ENCODE data around the gene NT5C1A.

The NT5C1A gene

DNA sequence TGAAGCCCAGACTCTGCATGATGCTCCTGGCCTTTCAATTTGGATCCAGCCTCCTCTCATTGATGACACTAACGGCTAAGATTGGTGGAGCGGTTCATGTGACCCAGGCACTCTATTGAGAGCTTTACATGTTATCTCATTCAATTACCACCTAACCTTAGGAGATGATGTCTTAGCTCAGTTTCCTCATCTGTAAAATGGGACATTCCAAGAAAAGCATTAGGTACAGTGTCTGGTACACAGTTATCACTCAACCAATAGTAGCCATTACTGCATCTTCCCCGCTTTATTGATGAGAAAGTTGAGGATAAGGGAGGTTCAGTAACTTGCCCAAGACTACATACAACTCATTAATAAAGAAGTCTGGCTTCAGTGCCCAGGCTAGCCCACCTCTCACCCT, 49.5 kb downstream of the NT5C1A start:
- Histone ChIP-seq H3K4me3 (ENCODE audit: low read depth, low read length, poor library complexity, severe bottlenecking) (no peak overlapping the region), H3K9me3 (ENCODE audit: low read length) (no peaks in the 10 kb centered on the region), H3K27ac (ENCODE audit: low read depth, low read length, poor library complexity, severe bottlenecking) (no peak overlapping the region), H3K4me1 (ENCODE audit: insufficient read depth, low read length, severe bottlenecking) (no peaks in the 10 kb centered on the region), H3K36me3 (ENCODE audit: insufficient read depth, low read length) (no peaks in the 10 kb centered on the region; the same call in 1 of the 2 replicates), H4K20me1 (ENCODE audit: insufficient read depth, low read length) (no peaks in the 10 kb centered on the region), H3K9me2 (ENCODE audit: low read depth, low read length) (no peaks in the 10 kb centered on the region), H3K4me2 (ENCODE audit: low read length) (no peak overlapping the region), H2AFZ (ENCODE audit: low read length) (no peak overlapping the region), H3K79me2 (ENCODE audit: insufficient read depth, low read length) (no peaks in the 10 kb centered on the region), H3K9ac (ENCODE audit: low read length) (no peak overlapping the region), H3K27me3 (ENCODE audit: insufficient read depth, low read length) (peaks cover 18% of the 10 kb centered on the region), H3F3A (ENCODE audit: insufficient read depth, low read length) (no peaks in the 10 kb centered on the region)
- TF ChIP-seq, protein P1, sequence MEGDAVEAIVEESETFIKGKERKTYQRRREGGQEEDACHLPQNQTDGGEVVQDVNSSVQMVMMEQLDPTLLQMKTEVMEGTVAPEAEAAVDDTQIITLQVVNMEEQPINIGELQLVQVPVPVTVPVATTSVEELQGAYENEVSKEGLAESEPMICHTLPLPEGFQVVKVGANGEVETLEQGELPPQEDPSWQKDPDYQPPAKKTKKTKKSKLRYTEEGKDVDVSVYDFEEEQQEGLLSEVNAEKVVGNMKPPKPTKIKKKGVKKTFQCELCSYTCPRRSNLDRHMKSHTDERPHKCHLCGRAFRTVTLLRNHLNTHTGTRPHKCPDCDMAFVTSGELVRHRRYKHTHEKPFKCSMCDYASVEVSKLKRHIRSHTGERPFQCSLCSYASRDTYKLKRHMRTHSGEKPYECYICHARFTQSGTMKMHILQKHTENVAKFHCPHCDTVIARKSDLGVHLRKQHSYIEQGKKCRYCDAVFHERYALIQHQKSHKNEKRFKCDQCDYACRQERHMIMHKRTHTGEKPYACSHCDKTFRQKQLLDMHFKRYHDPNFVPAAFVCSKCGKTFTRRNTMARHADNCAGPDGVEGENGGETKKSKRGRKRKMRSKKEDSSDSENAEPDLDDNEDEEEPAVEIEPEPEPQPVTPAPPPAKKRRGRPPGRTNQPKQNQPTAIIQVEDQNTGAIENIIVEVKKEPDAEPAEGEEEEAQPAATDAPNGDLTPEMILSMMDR (IDR thresholded peaks at IDR 0.05; ENCODE audit: low read length), result no peak
- no peak for TF ChIP-seq EZH2 (IDR thresholded peaks at IDR 0.05; ENCODE audit: borderline replicate concordance, low read length)

DNA sequence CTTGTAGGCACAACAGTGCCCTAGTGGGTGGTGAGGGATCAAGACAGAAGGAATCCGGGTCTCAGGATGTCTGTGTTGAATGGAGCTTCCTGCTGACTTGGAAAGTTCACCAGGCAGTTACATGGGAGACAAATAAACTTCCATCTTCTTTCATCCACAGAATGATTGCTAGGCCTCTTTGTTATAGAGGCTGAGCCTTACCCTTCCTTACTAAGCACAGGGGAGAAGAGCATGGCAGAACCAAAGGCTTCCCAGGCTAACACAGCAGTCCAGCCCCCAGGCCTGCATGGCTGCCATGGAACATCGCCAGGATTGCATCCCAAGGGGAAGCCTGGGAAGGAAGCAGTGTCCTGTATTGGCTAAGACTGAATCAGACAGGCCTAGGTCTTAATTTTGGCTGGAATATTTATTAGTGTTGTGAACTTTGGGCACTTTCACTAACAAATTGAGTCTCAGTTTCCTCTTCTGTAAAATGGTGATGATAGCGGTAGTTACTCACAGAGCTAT, 51.2 kb downstream of the NT5C1A start:
- no peak for TF ChIP-seq EZH2 (IDR thresholded peaks at IDR 0.05; ENCODE audit: borderline replicate concordance, low read length)
- TF ChIP-seq, protein P1 (IDR thresholded peaks at IDR 0.05; ENCODE audit: low read length), result no peak
- peaks cover 22% of the 10 kb centered on the region; the same call in 1 of the 2 replicates for H3K27me3 ChIP-seq (ENCODE audit: insufficient read depth, low read length)
- H3K9me3 ChIP-seq (ENCODE audit: low read length), result no peaks in the 10 kb centered on the region

DNA sequence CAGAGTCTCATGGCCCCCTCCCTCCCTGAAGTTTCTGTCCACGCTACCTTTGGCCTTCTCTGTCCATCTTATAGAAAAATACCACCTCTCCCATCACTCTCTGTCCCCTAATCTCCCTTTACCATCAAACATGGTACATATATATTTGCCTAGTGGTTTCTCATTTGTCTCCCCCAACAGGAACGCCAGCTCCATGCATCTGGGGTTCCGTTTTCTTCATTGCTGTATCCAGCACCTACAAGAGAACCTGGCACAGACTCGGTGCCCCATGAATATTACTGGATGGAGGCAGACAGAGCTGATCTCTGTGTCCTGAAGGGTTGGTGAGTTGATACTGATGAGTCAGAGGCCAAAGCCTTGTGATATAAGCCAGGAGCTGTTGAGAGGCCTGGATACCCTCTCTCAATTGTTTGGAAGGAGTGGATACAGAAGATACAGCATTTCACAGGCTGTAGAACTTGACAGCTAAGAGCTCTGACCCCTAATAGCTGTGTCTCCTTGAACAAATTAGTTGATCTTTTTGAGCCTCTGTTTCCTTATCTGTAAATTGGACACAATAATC, 54.3 kb downstream of the NT5C1A start:
- Histone ChIP-seq H3K4me1 (ENCODE audit: insufficient read depth, low read length, severe bottlenecking) (no peaks in the 10 kb centered on the region), H3K4me2 (ENCODE audit: low read length) (no peak overlapping the region), H3K9me2 (ENCODE audit: low read depth, low read length) (no peaks in the 10 kb centered on the region), H3K9me3 (ENCODE audit: low read length) (no peaks in the 10 kb centered on the region), H3K79me2 (ENCODE audit: insufficient read depth, low read length) (no peaks in the 10 kb centered on the region), H3F3A (ENCODE audit: insufficient read depth, low read length) (no peaks in the 10 kb centered on the region), H2AFZ (ENCODE audit: low read length) (no peak overlapping the region), H3K27me3 (ENCODE audit: insufficient read depth, low read length) (peaks cover 14% of the 10 kb centered on the region; the same call in 1 of the 2 replicates), H4K20me1 (ENCODE audit: insufficient read depth, low read length) (no peaks in the 10 kb centered on the region), H3K36me3 (ENCODE audit: insufficient read depth, low read length) (no peaks in the 10 kb centered on the region; the same call in 1 of the 2 replicates), H3K9ac (ENCODE audit: low read length) (no peak overlapping the region), H3K27ac (ENCODE audit: low read depth, low read length, poor library complexity, severe bottlenecking) (no peak overlapping the region), H3K4me3 (ENCODE audit: low read depth, low read length, poor library complexity, severe bottlenecking) (no peak overlapping the region)
- no peak for TF ChIP-seq EZH2 (IDR thresholded peaks at IDR 0.05; ENCODE audit: borderline replicate concordance, low read length)
- TF ChIP-seq, protein P1 (IDR thresholded peaks at IDR 0.05; ENCODE audit: low read length), result no peak

More for the DNA sequence above, 51.2 kb downstream of the NT5C1A start:
- H3K4me3 ChIP-seq (ENCODE audit: low read depth, low read length, poor library complexity, severe bottlenecking), result no peak overlapping the region
- H3K79me2 ChIP-seq (ENCODE audit: insufficient read depth, low read length), result no peaks in the 10 kb centered on the region
- H3K9ac ChIP-seq (ENCODE audit: low read length), result no peak overlapping the region
- no peaks in the 10 kb centered on the region for H4K20me1 ChIP-seq (ENCODE audit: insufficient read depth, low read length)
- H3F3A ChIP-seq (ENCODE audit: insufficient read depth, low read length), result no peaks in the 10 kb centered on the region
- no peak overlapping the region for H3K4me2 ChIP-seq (ENCODE audit: low read length)
- H3K27ac ChIP-seq (ENCODE audit: low read depth, low read length, poor library complexity, severe bottlenecking), result no peak overlapping the region
- H3K36me3 ChIP-seq (ENCODE audit: insufficient read depth, low read length), result no peaks in the 10 kb centered on the region; the same call in 1 of the 2 replicates
- H3K4me1 ChIP-seq (ENCODE audit: insufficient read depth, low read length, severe bottlenecking), result no peaks in the 10 kb centered on the region
- no peak overlapping the region for H2AFZ ChIP-seq (ENCODE audit: low read length)
- no peaks in the 10 kb centered on the region for H3K9me2 ChIP-seq (ENCODE audit: low read depth, low read length)
